Type B pancreatic cell (in vitro differentiated cells): ENCODE data around the gene DIPK1B. TPM values are rescaled to one million over a fixed set of nuclear protein-coding genes. Genes with fewer than 3 reads are reported as not detected.
A peak's percentile ranks its signal among the peaks of the same experiment; 100 is the strongest.
"Not testable (repeated sequence)": the region's sequence is repeated elsewhere in the genome, so short reads cannot be mapped to it uniquely, and the experiment has no call there.

Source experiments
- DNase-seq: peaks from one replicate; pipeline ENCODE4 v3.0.0; 2021; ENCODE audit warnings: mixed read lengths; ENCODE audit not compliant: unreplicated experiment; ENCODE audit errors: extremely low spot score
- H3K27ac Mint-ChIP-seq: 2 replicates; pipeline ENCODE4 v1.8.0; 2021; ENCODE audit warnings: mild to moderate bottlenecking, mixed read lengths
- H3K27me3 Mint-ChIP-seq: 2 replicates; pipeline ENCODE4 v1.8.0; 2021; ENCODE audit warnings: mixed read lengths
- H3K36me3 Mint-ChIP-seq: 2 replicates; pipeline ENCODE4 v1.8.0; 2021; ENCODE audit warnings: mixed read lengths
- H3K4me1 Mint-ChIP-seq: one replicate; pipeline ENCODE4 v1.8.0; 2021; ENCODE audit warnings: mixed read lengths; ENCODE audit not compliant: unreplicated experiment
- H3K4me3 Mint-ChIP-seq: 2 replicates; pipeline ENCODE4 v1.8.0; 2021; ENCODE audit warnings: mild to moderate bottlenecking, mixed read lengths
- H3K9me3 Mint-ChIP-seq: 2 replicates; pipeline ENCODE4 v1.8.0; 2021; ENCODE audit warnings: mixed read lengths
- CTCF ChIP-seq: fragments of 200-600 bp; sonication (generic); conservative IDR thresholded peaks from 2 replicates; pipeline ENCODE4 v1.5.0; 2021; ENCODE audit warnings: antibody characterized with exemption, mild to moderate bottlenecking
- microRNA-seq: library from miRNA; unstranded; fragments of <30 nt; microRNA quantifications from one replicate; pipeline ENCODE4, GENCODE V29; 2020
- total RNA-seq: library from RNA; stranded (reverse); gene quantifications from 2 replicates; pipeline ENCODE4 v1.2.1, GENCODE V29; 2021; ENCODE audit warnings: low replicate concordance

The DIPK1B gene
- total RNA-seq, 1 donor from 2014 or later: 48.7 TPM

GRCh38 chr9:136766410-136767120, 54.2 kb downstream of the DIPK1B start:
- H3K36me3 Mint-ChIP-seq, H3K4me3 Mint-ChIP-seq, H3K9me3 Mint-ChIP-seq, H3K4me1 Mint-ChIP-seq, DNase-seq: not testable (repeated sequence)
- peaks cover 13% of the 10 kb centered on the region for H3K27me3 Mint-ChIP-seq
- H3K27ac Mint-ChIP-seq: peak overlapping the region; percentile 5
- peak; percentile 72 for TF ChIP-seq CTCF

- Mint-ChIP-seq H3K9me3 (peaks cover 5% of the 10 kb centered on the region), H3K27me3 (peaks cover 13% of the 10 kb centered on the region), H3K36me3 (no peaks in the 10 kb centered on the region), H3K4me1 (no peaks in the 10 kb centered on the region), H3K4me3 (no peak overlapping the region), H3K27ac (no peak overlapping the region)
- TF ChIP-seq CTCF: peak; percentile 68
- no peak for DNase-seq
Observed at GRCh38 chr9:136769710-136770191, 57.4 kb downstream of the DIPK1B start.

GRCh38 chr9:136771907-136772415, 59.6 kb downstream of the DIPK1B start:
- Mint-ChIP-seq H3K4me1 (peaks cover 2% of the 10 kb centered on the region), H3K4me3 (no peak overlapping the region), H3K27me3 (peaks cover 11% of the 10 kb centered on the region), H3K9me3 (peaks cover 5% of the 10 kb centered on the region), H3K36me3 (no peaks in the 10 kb centered on the region), H3K27ac (no peak overlapping the region)
- TF ChIP-seq CTCF: no peak
- DNase-seq: no peak

GRCh38 chr9:136773386-136774044, 61.1 kb downstream of the DIPK1B start:
- DNase-seq: no peak
- Mint-ChIP-seq H3K27ac (no peak overlapping the region), H3K36me3 (no peaks in the 10 kb centered on the region), H3K4me1 (peaks cover 6% of the 10 kb centered on the region), H3K9me3 (peaks cover 5% of the 10 kb centered on the region), H3K4me3 (no peak overlapping the region), H3K27me3 (peaks cover 15% of the 10 kb centered on the region)
- TF ChIP-seq CTCF: no peak

Small RNA genes within 50 kb of the gene (microRNA-seq; reads per million reads assigned to microRNA genes)
- gene MIR126 (3,349 reads per million, percentile 89 among the genes with 10 or more reads in this experiment), gene MIR6722 (not detected)

Other genes starting within 250 kb of the DIPK1B start
- 74.6 and 95.0 TPM in 2 replicates for gene SEC16A, start 229.5 kb upstream of the DIPK1B start, total RNA-seq
- gene NOTCH1, start 166.5 kb upstream of the DIPK1B start, total RNA-seq: 36.5 and 53.1 TPM in 2 replicates
- 20.7 and 25.5 TPM in 2 replicates for gene EGFL7, start 49.7 kb upstream of the DIPK1B start, total RNA-seq
- gene AGPAT2, start 25.1 kb upstream of the DIPK1B start, total RNA-seq: 47.8 and 75.3 TPM in 2 replicates
- gene LCN10, start 30.4 kb downstream of the DIPK1B start, total RNA-seq: not detected in 2 replicates
- not detected in 2 replicates for gene LCN6, start 36.0 kb downstream of the DIPK1B start, total RNA-seq
- not detected in 2 replicates for gene LCN8, start 45.7 kb downstream of the DIPK1B start, total RNA-seq
- 0.77 and 0.93 TPM in 2 replicates for gene LCN15, start 51.9 kb downstream of the DIPK1B start, total RNA-seq
- 62.3 and 98.6 TPM in 2 replicates for gene TMEM141, start 78.8 kb downstream of the DIPK1B start, total RNA-seq
- gene CCDC183, start 83.8 kb downstream of the DIPK1B start, total RNA-seq: 2.9 and 6.1 TPM in 2 replicates
- 94.2 and 112 TPM in 2 replicates for gene RABL6, start 95.4 kb downstream of the DIPK1B start, total RNA-seq
- 3.2 and 3.6 TPM in 2 replicates for gene AJM1, start 129.9 kb downstream of the DIPK1B start, total RNA-seq
- gene PHPT1, start 136.8 kb downstream of the DIPK1B start, total RNA-seq: 176 and 199 TPM in 2 replicates
- gene MAMDC4, start 139.8 kb downstream of the DIPK1B start, total RNA-seq: 18.4 and 29.1 TPM in 2 replicates
- gene EDF1, start 153.7 kb downstream of the DIPK1B start, total RNA-seq: 324 and 342 TPM in 2 replicates
- 19.4 and 22.3 TPM in 2 replicates for gene TRAF2, start 173.9 kb downstream of the DIPK1B start, total RNA-seq
- gene FBXW5, start 232.2 kb downstream of the DIPK1B start, total RNA-seq: 82.8 and 110 TPM in 2 replicates
- gene C8G, start 232.7 kb downstream of the DIPK1B start, total RNA-seq: 2.8 and 4.1 TPM in 2 replicates
- 7.9 and 8.3 TPM in 2 replicates for gene LCN12, start 239.7 kb downstream of the DIPK1B start, total RNA-seq